Transverse colon (tissue), 4 donors: ENCODE data around the gene CES2. TPM values are rescaled to one million over a fixed set of nuclear protein-coding genes. Genes with fewer than 3 reads are reported as not detected.

ENCODE experiments used
- DNase-seq: peaks from one replicate; pipeline ENCODE4 v3.0.0-alpha.2; 2019
- H3K27ac ChIP-seq, 4 donors: fragments of 200-600 bp; sonication (generic); 2 replicates each; pipeline ENCODE4 v1.5.1; 2016 to 2018; ENCODE audit warnings: inconsistent platforms in 4 of 4
- H3K27me3 ChIP-seq: fragments of 200-600 bp; sonication (generic); 2 replicates; pipeline ENCODE4 v1.5.1; 2017; ENCODE audit warnings: inconsistent platforms
- H3K36me3 ChIP-seq, 4 donors: fragments of 200-600 bp; sonication (generic); 2 replicates each; pipeline ENCODE4 v1.5.1; 2017 to 2019; ENCODE audit warnings: inconsistent platforms in 4 of 4
- H3K4me1 ChIP-seq, 4 donors: fragments of 200-600 bp; sonication (generic); 2 replicates each; pipeline ENCODE4 v1.5.1; 2017 to 2020; ENCODE audit warnings: inconsistent platforms in 4 of 4
- H3K4me3 ChIP-seq, 4 donors: fragments of 200-600 bp; sonication (generic); 1 replicate in 1 of 4; 2 replicates in 3 of 4; pipeline versions ENCODE4 v1.5.1 to v1.6.1; 2017 to 2019; ENCODE audit warnings: inconsistent platforms in 4 of 4
- H3K9me3 ChIP-seq, 2 donors: fragments of 200-600 bp; sonication (generic); 2 replicates each; pipeline ENCODE4 v1.5.1; 2017 to 2019; ENCODE audit warnings: inconsistent platforms in 2 of 2
- EP300 ChIP-seq: sonication (generic); formaldehyde crosslinking; IDR thresholded peaks from one replicate; pipeline ENCODE4 v1.6.1; 2017; ENCODE audit warnings: antibody characterized with exemption, low read depth
- POLR2A ChIP-seq: fragments of 450-650 bp; IDR thresholded peaks from one replicate; pipeline ENCODE4 v1.6.1; 2016; ENCODE audit warnings: antibody characterized with exemption, mild to moderate bottlenecking, moderate library complexity
- POLR2AphosphoS5 ChIP-seq, 3 donors: sonication (generic); formaldehyde crosslinking; IDR thresholded peaks; one replicate each; pipeline ENCODE4 v1.6.1; 2016; ENCODE audit warnings: antibody characterized with exemption in 3 of 3
- WGBS, 2 donors: methylation state at CpG; one replicate each; pipeline ENCODE4 v1.1.5; 2018; ENCODE audit warnings: low coverage in 1 of 2; 5-methylcytosine and 5-hydroxymethylcytosine counted together
- in situ Hi-C, 4 donors: fragments of 200-750 bp; cut with MboI; loops; one replicate each; pipeline versions ENCODE4 v1.15.0 to v1.15.1; 2017; ENCODE audit warnings: low sequenced_read_pairs in 3 of 4, low pct_ligation_motif_present in 1 of 4, low pct_unique_long_range_greater_than_20kb in 1 of 4
- intact Hi-C: fragments of 100-400 bp; cut with DNase I; formaldehyde crosslinking; loops from one replicate; pipeline ENCODE4 v1.15.1; 2023; ENCODE audit warnings: low total_unique reads
- total RNA-seq, 4 donors: library from RNA; depleted of rRNA; stranded (reverse); fragments of >200 nt; gene quantifications; one replicate each; pipeline ENCODE4 v1.1.0, GENCODE V29; 2016
- TF ChIP-seq, protein P1 (sequence below), 5 experiments: fragments of 200-600 bp in 3 of 5; fragments of 450-650 bp in 2 of 5; sonication (generic) in 3 of 5; IDR thresholded peaks; 1 replicate in 2 of 5; 2 replicates in 3 of 5; pipeline ENCODE4 v1.5.1; 2016 to 2017; ENCODE audit warnings: antibody characterized with exemption in 5 of 5, inconsistent platforms in 3 of 5, mild to moderate bottlenecking in 2 of 5, moderate library complexity in 1 of 5

CES2 gene
- total RNA-seq, 4 donors from 2014 or later, result 462 to 1,338 (median 921) TPM

DNA sequence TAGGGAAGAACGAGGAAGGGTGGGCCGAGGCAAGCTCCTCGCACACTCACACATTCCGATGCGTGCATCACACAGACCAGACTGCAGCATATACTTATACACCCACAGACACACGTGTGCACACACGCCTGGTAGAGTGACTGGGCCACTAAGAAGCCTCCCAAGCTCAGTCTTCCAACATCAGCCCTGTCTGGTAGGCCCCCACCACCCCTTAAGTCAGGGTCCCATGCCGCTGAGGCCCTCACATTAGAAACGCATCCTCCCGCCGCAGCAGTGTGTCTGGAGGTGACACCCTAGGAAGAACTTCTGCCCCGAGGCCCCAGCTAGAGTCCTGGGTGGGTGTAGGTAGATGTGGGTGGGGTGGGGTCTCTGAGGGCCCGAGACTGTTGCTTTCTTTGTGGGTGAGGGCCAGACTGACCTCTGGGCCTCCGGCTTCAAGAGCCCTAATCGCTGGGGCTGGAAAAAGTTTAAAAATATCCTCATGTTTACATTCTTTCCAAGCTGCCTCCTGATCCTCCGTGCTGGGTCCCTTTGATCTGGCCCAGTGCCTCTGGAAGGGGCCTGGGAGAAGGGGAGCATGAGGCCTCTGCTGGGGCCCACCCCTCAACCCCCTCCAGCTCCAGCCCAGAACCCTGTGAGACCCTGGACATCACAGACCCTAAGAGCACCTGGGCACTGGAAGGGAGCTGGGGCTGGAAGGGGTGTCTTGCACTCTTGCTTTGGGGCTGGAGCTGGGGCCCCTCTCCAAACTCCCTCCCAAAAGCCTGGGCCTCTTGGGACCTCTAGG, 30.3 kb upstream of the CES2 start:
- 68% methylated on average over 16 of the region's 16 CpGs; no CpG with 5 or more reads in 1 of the 2 donors for WGBS, 2 donors
- intact Hi-C loops (no loop called here), in situ Hi-C loops (no loop called here)
- H3K27me3 ChIP-seq, result no peaks in the 10 kb centered on the region
- H3K4me1 ChIP-seq, result peaks cover 31 to 55% (median 37%) of the 10 kb centered on the region in 4 donors
- DNase-seq, result no peak
- no peak overlapping the region for H3K4me3 ChIP-seq
- H3K9me3 ChIP-seq, result no peaks in the 10 kb centered on the region
- no peak for TF ChIP-seq POLR2AphosphoS5 (IDR thresholded peaks at IDR 0.05)
- TF ChIP-seq POLR2A, result no peak
- TF ChIP-seq EP300, result no peak
- TF ChIP-seq, protein P1, sequence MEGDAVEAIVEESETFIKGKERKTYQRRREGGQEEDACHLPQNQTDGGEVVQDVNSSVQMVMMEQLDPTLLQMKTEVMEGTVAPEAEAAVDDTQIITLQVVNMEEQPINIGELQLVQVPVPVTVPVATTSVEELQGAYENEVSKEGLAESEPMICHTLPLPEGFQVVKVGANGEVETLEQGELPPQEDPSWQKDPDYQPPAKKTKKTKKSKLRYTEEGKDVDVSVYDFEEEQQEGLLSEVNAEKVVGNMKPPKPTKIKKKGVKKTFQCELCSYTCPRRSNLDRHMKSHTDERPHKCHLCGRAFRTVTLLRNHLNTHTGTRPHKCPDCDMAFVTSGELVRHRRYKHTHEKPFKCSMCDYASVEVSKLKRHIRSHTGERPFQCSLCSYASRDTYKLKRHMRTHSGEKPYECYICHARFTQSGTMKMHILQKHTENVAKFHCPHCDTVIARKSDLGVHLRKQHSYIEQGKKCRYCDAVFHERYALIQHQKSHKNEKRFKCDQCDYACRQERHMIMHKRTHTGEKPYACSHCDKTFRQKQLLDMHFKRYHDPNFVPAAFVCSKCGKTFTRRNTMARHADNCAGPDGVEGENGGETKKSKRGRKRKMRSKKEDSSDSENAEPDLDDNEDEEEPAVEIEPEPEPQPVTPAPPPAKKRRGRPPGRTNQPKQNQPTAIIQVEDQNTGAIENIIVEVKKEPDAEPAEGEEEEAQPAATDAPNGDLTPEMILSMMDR (IDR thresholded peaks at IDR 0.05), result no peak
- peak overlapping the region; percentile 73 to 83 (median 79) for H3K27ac ChIP-seq
- H3K36me3 ChIP-seq, result no peaks in the 10 kb centered on the region

DNA sequence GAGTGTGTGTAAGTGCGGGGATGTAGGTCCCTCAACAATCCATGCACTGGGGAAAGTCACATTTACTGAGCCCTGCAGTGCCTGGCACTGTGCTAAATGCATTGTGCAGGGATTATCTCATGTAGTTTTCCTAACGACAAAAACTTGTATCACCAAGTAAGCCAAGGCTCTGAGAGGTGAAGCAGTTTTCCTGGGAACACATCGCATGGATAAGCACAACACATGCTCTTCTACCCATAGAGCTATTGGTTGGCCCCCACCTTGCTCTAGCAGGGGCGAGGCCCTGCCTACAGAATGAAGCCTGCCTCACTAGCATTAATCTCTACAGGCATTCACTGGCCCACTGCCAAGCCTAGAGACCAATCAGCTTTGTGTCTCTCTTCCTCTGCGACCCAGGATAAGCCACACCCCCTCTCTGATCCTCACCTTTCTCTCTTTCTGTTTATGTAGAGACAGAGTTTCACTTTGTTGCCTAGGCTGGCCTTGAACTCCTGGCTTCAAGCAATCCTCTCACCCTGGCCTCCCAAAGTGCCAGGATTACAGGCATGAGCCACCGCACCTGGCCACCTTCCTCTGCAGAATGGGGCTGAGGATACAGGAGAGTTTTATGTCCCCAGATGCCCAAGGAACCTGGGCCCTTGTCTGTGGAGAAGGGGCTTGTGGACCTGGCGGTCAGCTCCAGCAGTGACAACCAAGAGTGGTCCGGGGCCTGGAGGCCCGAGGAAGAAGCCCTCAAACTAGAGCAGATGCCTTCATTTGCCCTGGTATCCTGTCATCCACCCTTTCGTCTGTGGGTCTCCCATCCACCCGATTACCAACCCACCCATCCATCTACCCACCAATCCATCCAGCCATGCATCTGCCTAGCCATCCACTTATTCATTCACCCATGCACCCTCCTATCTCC, 29.4 kb upstream of the CES2 start:
- Histone ChIP-seq H3K9me3 (no peaks in the 10 kb centered on the region), H3K27ac (peak overlapping the region; percentile 73 to 83 (median 79)), H3K27me3 (no peaks in the 10 kb centered on the region), H3K4me3 (no peak overlapping the region), H3K4me1 (peaks cover 22 to 46% (median 29%) of the 10 kb centered on the region in 4 donors), H3K36me3 (no peaks in the 10 kb centered on the region)
- intact Hi-C loops, result no loop called here
- WGBS, 2 donors, result 61 to 67% methylated on average over 3 to 11 of the region's 11 CpGs
- peak; percentile 86 for DNase-seq
- TF ChIP-seq, protein P1 (IDR thresholded peaks at IDR 0.05), result no peak
- TF ChIP-seq POLR2A (no peak), EP300 (no peak), POLR2AphosphoS5 (IDR thresholded peaks at IDR 0.05) (no peak)
- in situ Hi-C loops, result no loop called here

DNA sequence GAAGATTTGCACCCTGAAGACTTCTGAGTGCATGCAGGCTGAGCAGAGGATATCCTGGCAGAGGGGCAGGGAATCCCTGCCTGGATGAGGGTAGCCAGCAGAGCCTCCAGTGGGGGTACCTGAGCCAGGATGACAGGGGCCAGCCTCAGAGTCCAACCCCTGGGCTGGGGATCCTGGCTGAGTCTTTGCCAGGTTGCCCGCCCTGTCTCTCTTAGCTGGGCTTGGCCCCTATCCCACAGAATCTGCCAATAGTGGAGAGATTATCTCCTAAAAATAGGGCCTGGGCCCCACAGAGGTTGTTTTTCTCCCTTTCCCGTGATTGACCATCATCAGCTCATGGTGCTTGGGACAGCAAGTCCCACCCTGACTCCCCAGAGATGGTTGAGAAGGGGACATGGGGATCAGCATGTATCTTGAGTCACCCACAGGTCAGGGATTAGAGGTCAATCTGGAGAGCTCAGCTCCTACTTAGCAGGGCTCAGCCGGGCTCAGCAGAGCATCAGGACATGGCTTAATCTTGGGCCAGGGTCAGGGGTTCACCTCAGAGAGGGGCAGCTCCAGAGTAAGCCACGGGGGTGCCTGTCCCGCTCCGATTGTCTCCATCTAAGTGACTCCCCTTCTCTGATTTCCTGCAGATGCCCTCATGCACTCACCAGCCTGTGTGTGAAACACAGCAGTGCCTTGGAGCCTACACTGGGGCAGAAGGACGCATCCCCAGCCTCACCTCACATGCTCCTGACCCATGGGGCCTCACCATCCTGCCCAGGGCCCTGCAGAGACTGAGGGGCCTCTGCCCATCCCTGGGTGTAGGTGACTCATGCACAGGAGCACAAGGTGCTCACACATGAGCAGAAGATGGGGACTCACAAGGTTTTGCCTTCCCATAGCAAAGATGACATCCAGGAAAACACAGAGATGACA, 28.1 kb upstream of the CES2 start:
- intact Hi-C loops (no loop called here), in situ Hi-C loops (no loop called here)
- no peak overlapping the region for H3K27ac ChIP-seq
- H3K27me3 ChIP-seq, result no peaks in the 10 kb centered on the region
- TF ChIP-seq POLR2AphosphoS5 (IDR thresholded peaks at IDR 0.05) (no peak), POLR2A (no peak), EP300 (no peak)
- TF ChIP-seq, protein P1 (IDR thresholded peaks at IDR 0.05), result no peak
- H3K4me1 ChIP-seq, result peaks cover 14 to 33% (median 21%) of the 10 kb centered on the region in 4 donors
- H3K9me3 ChIP-seq, result no peaks in the 10 kb centered on the region
- WGBS, 2 donors, result 78% methylated on average over 7 of the region's 7 CpGs; no CpG with 5 or more reads in 1 of the 2 donors
- DNase-seq, result no peak
- no peak overlapping the region for H3K4me3 ChIP-seq
- H3K36me3 ChIP-seq, result no peaks in the 10 kb centered on the region
